OCI-M1 (cell line): ENCODE data around the gene HSD11B2.

Experiments used
- DNase-seq: peaks from one replicate; lab custom pipeline; 2025; lab: John Stamatoyannopoulos, UW

The HSD11B2 gene

DNA sequence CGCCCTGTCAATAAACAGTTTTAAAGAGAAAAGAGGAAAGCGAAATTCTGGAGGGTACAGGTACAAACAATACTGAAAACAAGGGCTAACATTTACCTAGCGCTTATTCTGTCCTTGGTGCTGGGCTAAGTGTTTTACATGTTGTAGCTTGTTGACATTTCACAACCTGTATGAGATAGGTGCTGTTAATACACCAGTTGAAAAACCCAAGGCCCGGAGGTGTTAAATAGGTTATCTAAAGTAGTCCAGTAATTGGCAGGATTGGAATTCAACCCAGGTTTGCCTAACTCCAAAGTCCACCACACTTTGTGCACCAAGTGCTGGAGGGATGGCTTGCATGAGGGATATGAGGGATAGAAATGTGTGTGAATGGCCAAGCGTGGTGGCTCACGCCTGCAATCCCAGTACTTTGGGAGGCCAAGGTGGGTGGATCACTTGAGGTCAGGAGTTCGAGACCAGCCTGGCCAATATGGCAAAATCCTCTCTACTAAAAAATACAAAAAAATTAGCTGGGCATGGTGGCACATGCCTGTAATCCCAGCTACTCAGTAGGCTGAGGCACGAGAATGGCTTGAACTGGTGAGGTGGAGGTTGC is 47.1 kb downstream of the HSD11B2 start:
- no peak for DNase-seq

DNA sequence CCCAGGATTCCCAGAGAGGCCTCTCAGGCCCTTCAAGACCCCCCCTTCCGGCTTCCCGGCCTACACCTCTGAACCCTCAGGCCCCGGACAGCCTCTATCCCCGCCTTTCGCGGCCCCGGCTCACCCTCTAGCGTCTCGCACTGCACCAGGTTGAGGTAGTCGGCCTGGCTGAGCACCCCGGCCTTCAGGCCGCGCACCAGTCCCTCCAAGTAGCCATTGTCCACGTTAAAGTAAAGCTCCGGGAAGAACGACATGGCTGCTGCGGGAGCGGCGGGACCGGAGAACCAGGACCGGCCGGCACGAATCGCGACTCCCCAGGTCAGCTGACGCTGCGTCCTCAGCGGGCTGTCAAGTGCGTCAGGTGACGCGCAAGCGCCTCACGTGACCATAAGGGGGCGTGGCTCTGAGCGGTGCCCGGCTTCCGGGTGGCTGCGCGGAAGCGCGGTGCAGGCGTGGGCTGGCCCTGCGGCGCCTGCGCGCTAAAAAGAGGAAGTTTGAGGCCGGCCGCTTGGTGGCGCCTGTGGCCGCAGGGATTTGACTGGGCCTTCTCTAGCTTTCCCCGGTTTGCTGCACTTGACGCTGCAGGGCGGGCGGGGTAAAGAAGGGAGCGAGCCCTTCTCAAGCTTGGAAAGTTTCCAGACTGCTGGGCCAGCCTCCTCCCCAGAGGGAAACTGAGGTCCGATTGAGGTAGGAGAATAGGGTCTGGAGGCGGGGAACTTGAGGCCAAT is 50.1 kb downstream of the HSD11B2 start, which contains the start of gene ATP6V0D1:
ATP6V0D1 (minus strand) TSS at position 325 of the 728 bp plus-strand sequence; CDS start at position 254, 71 bp downstream.
- DNase-seq: peak; percentile 99

DNA sequence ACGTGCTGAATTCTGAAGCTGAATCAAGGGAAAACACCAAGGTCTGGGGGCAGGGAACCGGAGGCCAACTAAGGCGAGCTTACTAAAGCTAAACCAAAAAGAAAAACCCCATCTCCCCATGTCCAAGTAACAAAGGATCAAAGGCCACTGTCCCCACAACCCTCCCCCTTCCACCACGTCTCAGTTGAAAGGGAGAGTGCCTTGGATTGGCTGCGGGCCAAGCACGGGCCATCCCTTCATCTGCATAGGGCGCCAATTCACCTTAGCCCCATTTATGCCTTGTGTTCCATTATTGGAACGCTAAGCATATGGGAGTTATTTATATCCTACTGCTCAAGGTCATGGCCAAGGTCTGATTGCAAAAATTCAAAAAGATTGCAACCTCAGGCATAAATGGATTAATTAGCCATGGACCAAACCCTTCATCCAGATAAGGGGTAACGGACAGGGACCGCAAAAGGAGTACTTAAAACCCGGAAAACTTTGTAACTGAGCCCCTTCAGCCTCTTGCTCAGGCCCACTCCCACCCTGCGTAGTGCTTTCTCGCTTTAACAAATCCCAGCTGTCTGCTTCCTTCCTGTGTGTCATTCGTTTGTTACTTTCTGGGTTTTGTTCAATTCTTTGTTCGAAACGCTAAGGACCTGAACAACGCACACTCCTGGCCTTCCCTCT is 50.8 kb downstream of the HSD11B2 start:
- DNase-seq: peak; percentile 79

DNA sequence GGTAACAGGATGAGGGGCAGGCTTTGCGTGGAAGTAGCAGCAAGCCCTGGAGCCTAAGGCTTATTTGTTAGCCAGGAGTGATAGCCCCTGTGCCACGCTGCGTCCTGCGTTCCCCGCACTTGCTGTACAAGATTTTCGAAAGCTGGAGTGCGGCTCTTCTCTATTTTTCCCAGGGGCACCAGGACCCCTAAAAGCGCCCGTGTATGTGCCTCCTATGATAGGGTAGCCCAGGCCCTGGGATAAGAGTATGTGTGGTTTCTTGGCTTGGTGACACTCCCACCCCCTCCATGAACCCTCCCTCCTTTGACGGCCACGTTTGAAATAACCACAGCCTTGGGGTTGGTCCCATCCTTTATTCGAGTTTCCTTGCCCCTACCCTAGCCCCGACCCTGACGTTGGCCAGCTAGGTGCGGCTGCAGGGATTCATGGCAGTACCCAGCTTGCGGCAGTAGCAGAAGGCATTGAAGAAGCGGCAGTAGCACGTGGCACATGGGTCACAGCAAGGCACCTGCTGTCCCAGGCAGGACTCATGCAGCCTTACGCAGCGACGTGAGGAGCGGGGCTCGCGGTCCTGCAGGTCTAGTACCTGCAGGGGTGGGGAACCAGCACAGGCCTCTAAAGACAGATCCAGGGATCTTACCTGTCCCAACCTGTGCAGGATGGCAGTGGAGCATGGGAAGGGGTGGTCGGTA is 51.5 kb downstream of the HSD11B2 start:
- peak; percentile 38 for DNase-seq

DNA sequence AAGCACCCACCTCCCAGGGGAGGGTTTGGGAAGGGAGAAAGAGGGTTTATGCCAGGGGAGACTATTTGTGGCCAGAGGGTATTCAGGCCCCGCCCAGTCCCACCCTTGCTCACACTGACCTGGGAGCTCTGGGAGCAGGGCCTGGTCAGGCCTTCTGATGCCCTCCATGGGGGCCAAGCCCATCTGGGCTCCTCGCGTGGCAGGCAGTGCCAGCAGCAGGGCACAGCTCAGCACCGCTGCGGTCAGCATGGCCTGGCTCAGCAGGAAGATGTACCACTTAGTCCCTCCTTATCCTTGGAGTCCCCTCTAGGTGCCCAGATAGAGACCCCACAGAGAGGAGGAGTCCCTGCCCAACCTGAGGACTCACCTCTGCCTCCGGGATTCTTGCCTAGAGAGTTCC is 52.2 kb downstream of the HSD11B2 start, which contains the start of gene AGRP:
AGRP (minus strand) TSS at position 398 of the 400 bp plus-strand sequence; CDS start at position 249, 149 bp downstream.
- no peak for DNase-seq

DNA sequence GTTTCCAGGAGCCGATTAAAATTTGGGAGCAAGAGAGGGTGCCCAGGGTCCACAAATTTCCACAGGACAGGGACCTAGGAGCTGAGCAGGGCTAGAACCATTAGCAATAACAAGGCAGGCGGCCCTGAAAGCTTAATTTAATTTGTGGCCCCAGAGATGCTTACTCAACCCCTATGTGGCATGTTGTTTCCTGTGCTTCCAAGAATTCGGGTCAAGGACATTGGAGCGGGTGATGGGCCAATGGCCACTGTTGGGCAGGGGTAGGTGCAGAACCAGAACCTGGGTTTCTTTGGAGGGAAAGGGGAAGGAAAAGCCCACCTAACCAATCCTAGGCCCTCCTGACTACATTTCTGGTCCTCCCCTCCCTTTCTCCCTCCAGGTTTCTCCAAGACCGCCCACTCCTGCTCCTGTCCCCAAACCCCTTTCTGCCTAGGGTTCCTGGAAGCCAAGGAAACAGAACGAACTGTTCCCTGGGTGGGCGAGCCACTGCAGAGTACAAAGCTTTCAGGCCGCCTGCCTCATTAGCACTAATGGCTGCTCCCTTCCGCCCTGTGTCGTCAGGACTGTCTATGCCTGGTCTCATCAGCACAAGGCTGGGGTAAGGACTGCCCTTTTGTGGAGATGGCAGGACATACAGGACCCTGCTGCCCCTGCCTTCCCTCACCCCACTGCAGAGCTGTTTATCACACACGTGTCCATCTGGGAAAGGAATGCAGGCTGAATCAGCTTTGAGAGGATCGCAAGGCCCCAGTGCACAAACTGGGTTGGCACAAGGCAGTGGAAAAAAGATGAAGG is 53.0 kb downstream of the HSD11B2 start:
- no peak for DNase-seq

DNA sequence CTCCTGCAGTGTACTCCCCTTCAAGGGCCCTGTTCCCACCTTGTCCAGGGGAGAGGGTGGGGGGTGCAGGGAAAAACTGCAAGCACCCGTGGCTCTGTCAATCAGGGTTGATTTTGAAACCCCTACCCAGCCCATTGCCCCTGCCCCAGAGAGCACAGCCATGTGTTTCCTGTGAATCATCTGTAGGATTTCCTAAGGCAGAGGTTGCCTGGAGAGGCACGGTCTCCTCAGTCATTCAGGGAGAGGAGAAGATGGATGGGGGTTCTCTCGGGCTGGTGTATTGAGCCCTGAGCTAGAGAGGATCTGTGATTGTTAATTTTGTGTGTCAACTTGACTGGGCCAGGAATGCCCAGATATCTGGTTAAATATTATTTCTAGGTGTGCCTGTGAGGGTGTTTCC is 55.9 kb downstream of the HSD11B2 start:
- no peak for DNase-seq
